Suprapubic skin (tissue), 4 donors: ENCODE data around the gene KRTCAP3. TPM values are rescaled to one million over a fixed set of nuclear protein-coding genes. Genes with fewer than 3 reads are reported as not detected.

ENCODE experiments used
- DNase-seq, 2 donors: peaks; one replicate each; pipeline ENCODE4 v3.0.0-alpha.2; 2019; ENCODE audit warnings: low spot score in 2 of 2
- H3K27ac ChIP-seq: fragments of 200-600 bp; sonication (generic); one replicate; pipeline ENCODE4 v1.5.1; 2019
- H3K27me3 ChIP-seq: fragments of 200-600 bp; sonication (generic); one replicate; pipeline ENCODE4 v1.5.1; 2019
- H3K36me3 ChIP-seq: fragments of 200-600 bp; sonication (generic); one replicate; pipeline ENCODE4 v1.5.1; 2019
- H3K4me1 ChIP-seq: fragments of 200-600 bp; sonication (generic); one replicate; pipeline ENCODE4 v1.5.1; 2019
- H3K4me3 ChIP-seq: fragments of 200-600 bp; sonication (generic); one replicate; pipeline ENCODE4 v1.5.1; 2019; ENCODE audit warnings: mild to moderate bottlenecking
- H3K9me3 ChIP-seq: fragments of 200-600 bp; sonication (generic); one replicate; pipeline ENCODE4 v1.5.1; 2019
- CTCF ChIP-seq, 2 donors: fragments of 200-600 bp in 1 of 2; fragments of 450-650 bp in 1 of 2; sonication (generic) in 1 of 2; IDR thresholded peaks; one replicate each; pipeline ENCODE4 v1.5.1; 2016 to 2019; ENCODE audit warnings: antibody characterized with exemption in 2 of 2, mild to moderate bottlenecking in 1 of 2, moderate library complexity in 1 of 2
- EP300 ChIP-seq: sonication (generic); formaldehyde crosslinking; IDR thresholded peaks from one replicate; pipeline ENCODE4 v1.6.1; 2017; ENCODE audit warnings: antibody characterized with exemption
- POLR2A ChIP-seq, 2 donors: fragments of 450-650 bp; IDR thresholded peaks; one replicate each; pipeline ENCODE4 v1.6.1; 2017; ENCODE audit warnings: antibody characterized with exemption in 2 of 2, mild to moderate bottlenecking in 2 of 2, moderate library complexity in 2 of 2
- POLR2AphosphoS5 ChIP-seq, 3 donors: sonication (generic); formaldehyde crosslinking; IDR thresholded peaks; one replicate each; pipeline ENCODE4 v1.6.1; 2017; ENCODE audit warnings: antibody characterized with exemption in 3 of 3
- whole genome bisulfite sequencing: methylation state at CpG from one replicate; pipeline ENCODE4 v1.1.5; 2018; 5-methylcytosine and 5-hydroxymethylcytosine counted together
- total RNA-seq, 4 donors: library from RNA; depleted of rRNA; stranded (reverse); fragments of >200 nt; gene quantifications; one replicate each; pipeline ENCODE4 v1.1.0, GENCODE V29; 2016

The KRTCAP3 gene
- total RNA-seq, 4 donors from 2014 or later = 31.0 to 50.1 (median 42.2) TPM

- H3K36me3 ChIP-seq = peaks cover 33% of the 10 kb centered on the region
- peaks cover 37% of the 10 kb centered on the region for H3K4me1 ChIP-seq
- H3K27me3 ChIP-seq = no peaks in the 10 kb centered on the region
- no peak for DNase-seq
- H3K4me3 ChIP-seq = no peak overlapping the region
- no peak overlapping the region for H3K27ac ChIP-seq
- TF ChIP-seq POLR2AphosphoS5 (IDR thresholded peaks at IDR 0.05) = no peak
- no peak for TF ChIP-seq EP300
- H3K9me3 ChIP-seq = no peaks in the 10 kb centered on the region
Measured at GRCh38 chr2:27431395-27431794, 10.8 kb upstream of the KRTCAP3 start.

GRCh38 chr2:27435628-27436027, 6.6 kb upstream of the KRTCAP3 start:
- Histone ChIP-seq H3K4me1 (peaks cover 18% of the 10 kb centered on the region), H3K9me3 (no peaks in the 10 kb centered on the region), H3K36me3 (peaks cover 74% of the 10 kb centered on the region), H3K4me3 (no peak overlapping the region), H3K27ac (no peak overlapping the region), H3K27me3 (no peaks in the 10 kb centered on the region)
- no peak for DNase-seq
- 92% methylated on average over 6 of the region's 6 CpGs for WGBS
- TF ChIP-seq POLR2A (IDR thresholded peaks at IDR 0.05) (no peak), CTCF (IDR thresholded peaks at IDR 0.05) (no peak), EP300 (no peak), POLR2AphosphoS5 (IDR thresholded peaks at IDR 0.05) (no peak)

- H3K4me1 ChIP-seq = peaks cover 24% of the 10 kb centered on the region
- H3K27me3 ChIP-seq = no peaks in the 10 kb centered on the region
- no peaks in the 10 kb centered on the region for H3K9me3 ChIP-seq
- WGBS = 80% methylated on average over 10 of the region's 10 CpGs
- H3K36me3 ChIP-seq = peaks cover 59% of the 10 kb centered on the region
- no peak for DNase-seq
- H3K4me3 ChIP-seq = no peak overlapping the region
- no peak for TF ChIP-seq POLR2A (IDR thresholded peaks at IDR 0.05)
- no peak for TF ChIP-seq POLR2AphosphoS5 (IDR thresholded peaks at IDR 0.05)
- no peak for TF ChIP-seq EP300
- no peak for TF ChIP-seq CTCF (IDR thresholded peaks at IDR 0.05)
- no peak overlapping the region for H3K27ac ChIP-seq
Measured at GRCh38 chr2:27441226-27441926, 805 bp upstream of the KRTCAP3 start.

- WGBS = 73% methylated on average over 6 of the region's 6 CpGs
- DNase-seq = no peak
- Histone ChIP-seq H3K4me1 (peaks cover 24% of the 10 kb centered on the region), H3K4me3 (peak overlapping the region; percentile 50), H3K27ac (peak overlapping the region; percentile 42), H3K27me3 (no peaks in the 10 kb centered on the region), H3K9me3 (no peaks in the 10 kb centered on the region), H3K36me3 (peaks cover 50% of the 10 kb centered on the region)
- TF ChIP-seq POLR2A (IDR thresholded peaks at IDR 0.05) (no peak), EP300 (no peak), CTCF (IDR thresholded peaks at IDR 0.05) (no peak), POLR2AphosphoS5 (IDR thresholded peaks at IDR 0.05) (no peak)
Measured at GRCh38 chr2:27442920-27443282, 720 bp downstream of the KRTCAP3 start.

GRCh38 chr2:27445155-27445554, 3.0 kb downstream of the KRTCAP3 start:
- H3K36me3 ChIP-seq = peaks cover 48% of the 10 kb centered on the region
- DNase-seq = no peak

More at GRCh38 chr2:27445155-27445554, 3.0 kb downstream of the KRTCAP3 start:
- 86% methylated on average over 5 of the region's 8 CpGs for WGBS
- TF ChIP-seq EP300 (no peak), POLR2AphosphoS5 (IDR thresholded peaks at IDR 0.05) (no peak), POLR2A (IDR thresholded peaks at IDR 0.05) (no peak), CTCF (IDR thresholded peaks at IDR 0.05) (no peak)
- Histone ChIP-seq H3K27me3 (no peaks in the 10 kb centered on the region), H3K9me3 (no peaks in the 10 kb centered on the region), H3K4me3 (no peak overlapping the region), H3K4me1 (peaks cover 24% of the 10 kb centered on the region), H3K27ac (peak overlapping the region; percentile 61)
